HTERT RPE-1 (cell line): Measurements from ENCODE around the gene MEAK7.

Experiments
- in situ Hi-C: fragments of 300-500 bp; cut with MboI; formaldehyde crosslinking; loops from 4 replicates; pipeline ENCODE4 v1.14.3; 2020; ENCODE audit warnings: low sequenced_read_pairs

The MEAK7 gene

DNA sequence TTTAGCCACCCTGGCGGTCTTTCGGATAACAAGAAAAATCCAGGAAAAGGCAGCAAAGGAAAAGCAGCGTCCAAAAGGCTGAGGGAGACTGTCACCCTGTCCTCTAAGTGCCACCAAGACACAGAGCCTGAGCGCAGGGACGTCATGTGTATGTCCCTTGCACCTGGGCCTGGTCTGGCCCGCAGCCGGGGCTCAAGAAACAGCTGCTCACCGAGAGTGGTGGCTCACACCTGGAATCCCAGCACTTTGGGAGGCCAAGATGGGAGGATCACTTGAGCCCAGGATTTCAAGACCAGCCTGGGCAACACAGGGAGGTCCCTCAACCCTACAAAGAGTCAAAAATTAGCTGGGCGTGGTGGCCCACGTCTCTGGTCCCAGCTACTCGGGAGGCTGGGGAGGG, 9.2 kb upstream of the MEAK7 start:
- in situ Hi-C loops: no loop called here

DNA sequence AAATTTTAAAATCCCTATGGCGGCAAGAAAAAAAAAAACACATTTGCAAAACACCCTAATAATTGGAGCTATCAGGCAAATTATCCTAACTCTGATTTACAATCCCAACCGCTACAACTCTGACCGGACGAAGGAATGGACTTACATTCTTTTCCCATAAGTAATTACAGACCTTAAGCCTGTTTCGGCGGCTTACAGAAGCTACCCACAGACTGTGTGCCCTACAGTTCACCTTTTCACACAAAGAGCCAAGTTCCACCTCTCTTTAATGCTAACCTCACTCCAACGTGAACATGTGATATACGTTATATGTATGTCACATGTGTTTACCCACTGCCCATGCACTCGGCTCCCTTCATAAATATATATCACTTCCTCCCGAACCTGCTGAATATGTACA, 8.7 kb upstream of the MEAK7 start:
- in situ Hi-C loops: no loop called here

- in situ Hi-C loops: no loop called here
These were observed 7.4 kb upstream of the MEAK7 start for GRCh38 chr16:84511831-84512230.

GRCh38 chr16:84511180-84511800, 6.8 kb upstream of the MEAK7 start:
- in situ Hi-C loops: no loop called here

DNA sequence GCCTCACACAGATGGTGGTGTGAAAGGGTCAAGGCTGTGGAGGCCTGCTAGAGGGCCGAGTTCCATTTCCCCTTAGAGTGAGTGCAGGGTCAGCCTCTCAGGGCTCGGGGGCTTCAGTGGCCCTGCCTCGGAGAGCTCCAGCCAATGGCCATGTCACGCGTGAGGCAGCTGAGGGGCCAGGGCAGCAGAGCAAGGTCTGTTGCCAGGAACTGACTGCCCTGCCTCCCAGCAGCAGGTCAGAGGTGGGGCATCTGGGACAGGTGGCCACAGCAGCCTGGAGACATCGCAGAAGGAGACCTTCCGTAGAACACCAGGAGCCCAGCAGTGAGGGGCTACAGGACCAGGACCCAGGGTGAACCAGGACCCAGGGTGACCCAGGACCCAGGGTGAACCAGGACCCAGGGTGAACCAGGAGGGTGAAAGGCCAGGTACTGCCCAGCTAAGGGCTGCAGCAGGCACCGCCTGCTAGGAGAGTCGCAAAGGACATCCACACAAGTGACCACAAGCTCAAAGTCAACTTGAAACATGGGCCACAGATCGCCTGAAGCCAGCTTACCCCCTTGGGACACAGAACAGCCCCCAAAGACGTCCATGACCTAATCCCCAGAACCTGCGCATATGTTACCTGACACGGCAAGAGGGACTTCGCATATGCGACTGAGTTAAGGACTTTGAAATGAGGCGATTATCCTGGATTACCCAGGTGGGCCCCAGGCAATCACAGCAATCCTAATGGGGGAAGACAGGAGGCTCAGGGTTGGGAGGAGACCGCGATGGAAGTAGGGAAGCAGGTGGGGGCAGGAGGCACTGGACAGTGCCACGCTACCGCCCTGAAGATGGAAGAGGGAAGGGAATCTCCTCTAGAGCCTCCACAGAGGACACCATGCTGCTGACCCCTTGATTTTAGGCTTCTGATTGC, 4.8 kb upstream of the MEAK7 start:
- in situ Hi-C loops: no loop called here

- in situ Hi-C loops: no loop called here
These were observed 4.0 kb upstream of the MEAK7 start for GRCh38 chr16:84508502-84508901.

DNA sequence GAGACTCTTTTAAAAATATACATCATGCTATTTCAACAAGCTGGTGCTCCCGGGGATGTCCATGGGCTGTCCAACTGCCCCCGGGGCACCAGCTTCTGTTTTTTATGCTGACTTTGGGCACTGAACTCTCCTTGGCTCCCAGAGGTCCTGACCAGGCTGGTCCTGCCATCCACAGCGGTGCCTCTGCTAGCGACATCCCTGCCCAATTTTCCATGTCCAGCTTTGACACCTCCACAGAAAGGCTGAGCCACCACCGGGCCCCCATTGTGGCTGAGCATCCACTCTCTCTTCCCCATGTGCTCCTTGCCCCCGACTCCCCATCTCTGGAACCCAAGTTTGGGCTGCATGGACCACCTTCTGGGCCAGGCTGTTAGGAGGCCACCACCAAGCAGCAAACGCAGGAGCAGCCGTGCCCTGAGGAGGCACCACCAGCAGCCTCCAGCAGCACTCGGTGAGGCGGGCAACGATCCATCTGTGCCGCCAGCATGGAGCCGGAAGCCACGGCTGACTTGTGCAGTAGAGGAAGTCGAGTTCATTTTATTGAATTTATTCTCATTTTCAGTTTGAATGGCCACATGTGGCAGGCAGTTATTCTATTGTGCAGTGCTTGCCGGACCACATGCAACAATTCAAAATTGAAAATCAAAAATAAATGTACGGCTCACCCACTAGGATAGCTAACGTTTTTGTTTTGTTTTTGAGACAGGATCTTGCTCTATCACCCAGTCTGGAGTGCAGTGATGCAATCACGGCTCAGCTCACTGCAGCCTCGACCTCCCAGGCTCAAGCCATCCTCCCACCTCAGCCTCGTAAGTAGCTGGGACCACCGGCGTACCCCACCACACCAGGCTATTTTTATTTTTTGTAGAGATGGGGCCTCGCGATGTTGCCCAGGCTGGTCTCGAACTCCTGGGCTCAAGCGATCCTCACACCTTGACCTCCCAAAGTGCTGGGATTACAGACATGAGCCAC, 2.8 kb upstream of the MEAK7 start:
- in situ Hi-C loops: no loop called here

GRCh38 chr16:84505249-84506187, 1.1 kb upstream of the MEAK7 start:
- in situ Hi-C loops: no loop called here

DNA sequence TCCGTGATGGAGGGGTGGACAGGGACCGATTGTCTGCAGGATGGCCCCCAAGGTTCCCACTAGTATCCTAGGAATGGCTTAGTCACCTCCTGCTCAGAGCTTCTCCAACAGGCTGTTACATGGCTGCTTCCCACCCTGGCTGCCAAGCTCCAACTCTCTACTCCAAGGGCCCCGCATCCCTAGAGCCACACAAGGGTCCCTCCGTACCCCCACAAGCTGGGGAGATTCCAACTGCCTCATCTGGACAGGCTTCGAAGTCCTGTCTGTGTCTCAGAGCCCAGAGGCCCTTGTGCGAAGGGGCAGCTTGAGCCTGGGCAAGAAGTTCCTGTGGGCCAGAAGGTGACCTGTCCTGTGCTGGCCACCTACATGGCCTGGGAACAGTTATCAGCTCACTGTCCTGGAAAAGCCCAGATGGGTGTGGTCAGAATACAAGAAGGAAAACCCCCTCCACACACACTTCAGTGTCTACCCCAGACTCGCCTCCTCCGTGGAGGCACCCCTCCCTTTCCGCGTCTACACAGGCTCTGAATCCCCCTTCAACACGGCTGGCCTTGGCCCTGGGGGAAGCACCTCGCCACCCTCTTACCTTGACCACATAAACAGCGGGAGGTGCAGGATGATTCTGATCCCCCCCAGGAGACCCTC, 586 bp downstream of the MEAK7 start:
- in situ Hi-C loops: no loop called here

DNA sequence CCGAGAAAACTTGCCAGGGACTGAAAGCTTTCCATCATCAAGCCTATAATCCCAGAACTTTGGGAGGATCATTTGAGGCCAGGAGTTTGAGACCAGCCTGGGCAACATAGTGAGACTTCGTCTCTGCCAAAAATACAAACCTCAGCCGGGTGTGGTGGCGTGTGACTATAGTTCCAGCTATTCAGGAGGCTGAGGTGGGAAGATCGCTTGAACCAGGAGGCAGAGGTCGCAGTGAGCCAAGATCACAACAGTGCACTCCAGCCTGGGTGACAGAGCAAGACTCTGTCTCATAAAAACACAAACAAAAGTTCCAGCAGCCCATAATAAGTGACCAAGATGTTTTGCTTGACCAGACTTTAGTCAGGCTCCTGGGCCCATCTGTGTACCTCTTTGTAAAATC, 1.9 kb downstream of the MEAK7 start:
- in situ Hi-C loops: no loop called here

- in situ Hi-C loops: no loop called here
These were observed 2.4 kb downstream of the MEAK7 start for GRCh38 chr16:84502075-84502474.

DNA sequence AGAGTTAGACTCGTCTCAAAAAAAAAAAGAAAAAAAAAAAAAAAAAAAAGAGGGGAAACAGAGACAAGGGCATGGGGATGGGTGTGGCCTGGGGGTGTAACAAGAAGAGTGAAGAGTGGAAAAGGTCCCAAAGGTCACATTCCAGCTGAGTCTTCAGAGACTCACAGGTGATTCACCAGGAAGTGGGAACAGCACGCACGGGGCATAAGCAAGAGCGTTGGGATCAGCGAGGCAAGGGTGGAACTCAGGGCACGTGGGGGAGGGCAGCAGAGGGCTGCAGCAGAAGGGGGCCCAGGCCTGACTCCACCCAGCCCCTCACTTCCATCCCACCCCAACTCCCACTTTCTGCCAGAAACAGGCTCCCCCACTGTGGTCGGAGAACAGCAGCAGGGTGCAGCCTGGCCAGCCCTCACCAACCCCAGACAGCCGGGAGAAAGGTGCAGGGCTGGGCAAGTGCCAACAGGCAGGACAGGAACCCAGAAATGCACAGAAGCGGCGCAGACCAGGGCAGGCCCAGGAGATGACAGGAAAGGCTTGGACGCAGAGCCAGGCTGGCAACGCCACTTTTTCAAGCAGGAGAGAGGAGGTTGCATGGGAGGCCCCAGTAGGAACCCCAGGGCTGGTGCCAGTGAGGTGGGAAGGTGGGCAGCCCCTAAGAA, 3.3 kb downstream of the MEAK7 start:
- in situ Hi-C loops: no loop called here

DNA sequence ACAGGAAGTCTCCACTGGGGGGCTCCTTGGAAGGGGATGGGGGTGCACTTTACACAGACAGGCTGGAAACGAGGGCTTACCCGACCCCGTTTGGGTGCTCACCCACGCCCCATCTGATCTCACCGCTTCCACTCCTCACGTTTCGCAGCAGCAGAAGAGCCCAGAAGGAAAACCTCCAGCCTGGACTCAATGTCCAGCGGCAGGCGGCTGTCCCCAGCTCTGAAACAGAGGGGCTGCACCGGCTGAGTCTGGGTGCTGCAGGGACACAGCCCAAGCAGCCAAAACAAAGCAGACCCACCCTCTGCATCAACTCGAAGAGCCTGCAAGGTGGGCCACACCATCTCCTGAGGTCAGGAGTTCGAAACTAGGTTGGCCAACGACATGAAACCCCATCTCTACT, 3.9 kb downstream of the MEAK7 start:
- in situ Hi-C loops: no loop called here

- in situ Hi-C loops: no loop called here
These were observed 4.8 kb downstream of the MEAK7 start for GRCh38 chr16:84499638-84500037.

GRCh38 chr16:84498859-84499620, 5.4 kb downstream of the MEAK7 start:
- in situ Hi-C loops: no loop called here

DNA sequence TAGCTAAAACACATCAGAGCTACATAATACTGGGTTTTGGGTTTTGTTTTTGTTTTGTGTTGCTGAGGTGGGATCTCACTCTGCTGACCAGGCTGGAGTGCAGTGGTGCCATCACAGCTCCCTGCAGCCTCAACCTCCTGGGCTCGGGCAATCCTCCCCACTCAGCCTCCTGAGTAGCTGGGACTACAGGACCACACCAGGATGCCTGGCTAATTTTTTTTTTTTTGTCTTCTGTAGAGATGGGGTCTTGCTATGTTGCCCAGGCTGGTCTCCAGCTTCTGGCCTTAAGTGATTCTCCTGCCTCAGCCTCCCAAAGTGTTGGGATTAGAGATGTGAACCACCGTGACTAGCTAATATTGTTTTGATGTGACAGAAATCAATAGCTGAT, 6.2 kb downstream of the MEAK7 start:
- in situ Hi-C loops: no loop called here

- in situ Hi-C loops: no loop called here
These were observed 6.8 kb downstream of the MEAK7 start for GRCh38 chr16:84497418-84498222.

DNA sequence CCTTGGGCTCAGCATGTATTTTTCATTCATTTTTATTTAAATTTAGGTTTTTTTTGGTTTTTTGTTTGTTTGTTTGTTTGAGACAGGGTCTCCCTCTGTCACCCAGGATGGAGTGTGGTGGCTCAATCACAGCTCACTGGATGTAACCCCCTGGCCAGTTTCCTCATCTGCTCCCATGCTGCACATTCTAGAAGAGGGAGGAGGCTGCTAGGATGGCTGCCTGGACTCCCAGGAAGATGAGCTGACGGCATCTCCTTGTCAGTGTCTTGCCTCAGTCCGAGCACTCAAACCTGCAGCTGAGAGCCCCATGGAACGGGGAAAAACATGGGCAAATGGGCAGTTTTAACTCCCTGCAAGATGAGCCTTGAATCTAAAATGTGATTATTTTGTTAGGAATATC, 7.5 kb downstream of the MEAK7 start:
- in situ Hi-C loops: no loop called here
